Stimulated activated CD8-positive, alpha-beta memory T cell treated with anti-CD3 and anti-CD28 coated beads, Interleukin-12 subunit alpha, Interleukin-12 subunit beta, amount 100 ng/mL, for 24 hours (primary cell): Measurements from ENCODE around the gene SCAMP3.
A peak's percentile ranks its signal among the peaks of the same experiment; 100 is the strongest.

Experiments used
- DNase-seq: peaks from one replicate; pipeline ENCODE4 v3.0.0-alpha.2; 2020; ENCODE audit errors: extremely low read depth

The SCAMP3 gene

DNA sequence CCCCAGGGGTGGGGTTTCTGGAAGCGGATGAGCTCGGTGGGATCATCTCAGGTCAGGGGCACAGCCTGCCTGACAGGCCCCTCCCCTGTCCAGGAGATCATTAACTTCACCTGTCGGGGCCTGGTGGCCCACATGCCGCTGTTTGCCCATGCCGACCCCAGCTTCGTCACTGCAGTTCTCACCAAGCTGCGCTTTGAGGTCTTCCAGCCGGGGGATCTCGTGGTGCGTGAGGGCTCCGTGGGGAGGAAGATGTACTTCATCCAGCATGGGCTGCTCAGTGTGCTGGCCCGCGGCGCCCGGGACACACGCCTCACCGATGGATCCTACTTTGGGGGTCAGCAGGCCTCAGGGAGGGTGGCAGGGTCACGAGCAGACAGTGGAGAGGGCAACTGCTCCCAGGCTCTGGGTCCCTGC, 23.5 kb upstream of the SCAMP3 start:
- no peak for DNase-seq

DNA sequence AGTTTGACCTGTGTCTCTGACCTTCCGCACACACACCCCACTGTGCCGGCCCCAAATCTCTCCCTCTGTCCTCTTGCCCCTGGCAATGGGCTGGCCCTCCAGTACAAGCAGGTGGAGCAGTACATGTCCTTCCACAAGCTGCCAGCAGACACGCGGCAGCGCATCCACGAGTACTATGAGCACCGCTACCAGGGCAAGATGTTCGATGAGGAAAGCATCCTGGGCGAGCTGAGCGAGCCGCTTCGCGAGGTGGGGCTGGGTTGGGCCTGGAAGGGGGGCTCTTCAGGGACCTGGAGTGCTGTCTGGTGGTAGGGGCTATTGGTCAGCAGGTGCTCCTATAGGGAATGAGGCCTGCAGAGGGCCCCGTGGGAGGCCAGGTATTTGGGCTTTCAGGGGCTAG, 22.9 kb upstream of the SCAMP3 start:
- no peak for DNase-seq

DNA sequence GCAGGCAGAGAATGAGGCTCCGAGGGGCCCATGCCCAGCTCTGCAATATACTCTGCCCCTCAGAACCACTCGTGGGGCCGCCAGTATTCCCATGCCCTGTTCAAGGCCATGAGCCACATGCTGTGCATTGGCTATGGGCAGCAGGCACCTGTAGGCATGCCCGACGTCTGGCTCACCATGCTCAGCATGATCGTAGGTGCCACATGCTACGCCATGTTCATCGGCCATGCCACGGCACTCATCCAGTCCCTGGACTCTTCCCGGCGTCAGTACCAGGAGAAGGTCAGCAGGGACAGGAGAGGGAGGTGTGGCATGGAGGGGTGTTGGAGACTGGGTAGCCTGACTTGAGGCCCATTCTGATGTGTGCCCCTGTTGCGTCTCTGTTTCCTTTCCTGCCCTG, 22.3 kb upstream of the SCAMP3 start:
- no peak for DNase-seq

DNA sequence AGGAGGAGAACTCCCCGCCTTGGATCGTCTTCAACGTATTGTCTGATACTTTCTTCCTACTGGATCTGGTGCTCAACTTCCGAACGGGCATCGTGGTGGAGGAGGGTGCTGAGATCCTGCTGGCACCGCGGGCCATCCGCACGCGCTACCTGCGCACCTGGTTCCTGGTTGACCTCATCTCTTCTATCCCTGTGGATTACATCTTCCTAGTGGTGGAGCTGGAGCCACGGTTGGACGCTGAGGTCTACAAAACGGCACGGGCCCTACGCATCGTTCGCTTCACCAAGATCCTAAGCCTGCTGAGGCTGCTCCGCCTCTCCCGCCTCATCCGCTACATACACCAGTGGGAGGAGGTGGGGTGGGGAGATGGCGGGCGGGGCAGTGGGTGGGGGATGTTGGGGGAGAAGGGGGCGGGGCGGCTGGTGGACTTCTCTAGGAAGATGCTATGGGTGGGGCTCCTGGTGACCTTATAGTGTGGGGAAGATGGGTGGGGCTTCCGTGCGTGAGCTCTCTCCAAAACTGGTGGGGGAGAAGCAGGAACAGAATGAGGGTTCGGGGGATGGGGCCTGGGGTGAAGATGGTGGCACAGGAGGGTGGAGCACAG, 20.4 kb upstream of the SCAMP3 start:
- no peak for DNase-seq

DNA sequence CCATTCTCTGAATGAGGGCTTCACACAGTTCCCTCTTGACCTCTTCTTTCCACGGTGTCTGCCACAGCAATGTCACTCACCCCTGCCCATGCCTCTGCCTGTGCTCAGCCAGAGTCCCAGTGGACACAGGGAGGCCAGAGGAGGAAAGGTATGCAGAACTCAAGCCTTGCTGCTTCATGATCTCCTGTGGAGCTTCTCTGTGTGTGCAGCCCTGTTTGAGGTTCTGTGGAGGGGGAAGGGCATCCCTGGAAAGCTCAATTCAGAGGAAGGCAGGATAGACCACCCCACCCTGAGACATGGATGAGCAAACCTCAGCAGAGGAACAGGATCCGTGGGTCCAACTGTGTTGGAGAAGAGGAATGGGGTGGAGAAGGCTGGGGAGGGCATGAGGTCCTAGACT, 17.1 kb upstream of the SCAMP3 start:
- DNase-seq = no peak

DNA sequence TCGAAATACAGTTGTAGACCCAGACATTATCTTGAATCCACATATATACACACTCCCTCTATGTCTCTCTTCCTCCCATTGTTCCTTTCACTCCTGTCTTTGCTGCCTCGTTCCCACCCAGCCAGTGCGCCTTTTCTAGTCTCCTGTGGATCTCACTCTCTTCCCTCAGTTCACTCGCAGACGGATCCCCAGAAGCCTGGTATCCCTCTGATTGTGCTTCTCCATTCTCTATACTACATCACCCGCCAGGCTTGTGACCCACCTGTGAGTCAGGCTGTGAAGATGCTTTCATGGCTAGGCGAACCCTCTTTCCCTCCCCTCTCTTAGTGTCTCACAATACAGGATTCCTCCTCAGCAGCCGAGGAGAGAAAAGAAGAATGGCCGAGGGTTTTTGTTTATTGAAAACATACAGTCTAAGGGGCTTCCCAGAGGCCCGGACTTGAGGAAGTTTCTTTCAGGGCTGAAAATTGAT, 16.6 kb upstream of the SCAMP3 start:
- DNase-seq = no peak

DNA sequence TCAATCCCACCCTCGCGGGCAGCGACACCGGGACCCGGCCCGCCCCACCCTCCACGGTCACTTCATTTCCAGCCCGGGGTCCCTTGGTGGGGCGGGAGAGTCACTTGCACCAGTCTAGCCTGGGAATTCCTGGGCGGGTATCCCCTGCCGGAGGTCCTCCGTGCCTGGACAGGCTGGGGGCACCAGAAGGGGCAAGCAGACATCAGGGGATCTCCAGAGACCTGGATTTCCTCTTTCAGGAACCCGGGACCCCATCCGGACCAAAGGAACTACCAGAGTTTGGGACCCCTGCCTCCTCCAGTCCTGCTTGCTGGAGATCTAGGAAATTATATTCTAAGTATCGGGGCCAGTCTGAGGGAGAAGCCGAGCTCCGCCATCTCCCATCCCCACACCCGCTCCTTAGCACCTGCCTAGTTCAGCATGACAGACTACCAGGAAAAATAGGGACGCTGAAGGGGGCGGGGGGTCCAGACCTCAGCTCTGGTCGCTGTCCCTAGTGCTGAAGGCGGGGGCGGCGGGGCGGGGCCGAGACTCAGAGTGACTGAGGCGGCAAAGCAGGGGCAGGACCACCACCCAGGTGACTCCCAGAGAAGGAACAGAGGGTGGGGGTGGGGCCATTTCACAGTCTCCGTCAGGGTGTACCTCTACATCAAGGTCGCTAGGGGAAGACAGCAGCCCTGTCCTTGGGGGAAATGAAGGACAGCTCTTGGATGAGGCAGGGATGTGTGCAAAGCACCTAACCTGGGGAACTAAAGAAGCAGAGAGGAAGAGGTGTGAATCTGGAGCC, 15.9 kb upstream of the SCAMP3 start:
- DNase-seq = peak; percentile 36

DNA sequence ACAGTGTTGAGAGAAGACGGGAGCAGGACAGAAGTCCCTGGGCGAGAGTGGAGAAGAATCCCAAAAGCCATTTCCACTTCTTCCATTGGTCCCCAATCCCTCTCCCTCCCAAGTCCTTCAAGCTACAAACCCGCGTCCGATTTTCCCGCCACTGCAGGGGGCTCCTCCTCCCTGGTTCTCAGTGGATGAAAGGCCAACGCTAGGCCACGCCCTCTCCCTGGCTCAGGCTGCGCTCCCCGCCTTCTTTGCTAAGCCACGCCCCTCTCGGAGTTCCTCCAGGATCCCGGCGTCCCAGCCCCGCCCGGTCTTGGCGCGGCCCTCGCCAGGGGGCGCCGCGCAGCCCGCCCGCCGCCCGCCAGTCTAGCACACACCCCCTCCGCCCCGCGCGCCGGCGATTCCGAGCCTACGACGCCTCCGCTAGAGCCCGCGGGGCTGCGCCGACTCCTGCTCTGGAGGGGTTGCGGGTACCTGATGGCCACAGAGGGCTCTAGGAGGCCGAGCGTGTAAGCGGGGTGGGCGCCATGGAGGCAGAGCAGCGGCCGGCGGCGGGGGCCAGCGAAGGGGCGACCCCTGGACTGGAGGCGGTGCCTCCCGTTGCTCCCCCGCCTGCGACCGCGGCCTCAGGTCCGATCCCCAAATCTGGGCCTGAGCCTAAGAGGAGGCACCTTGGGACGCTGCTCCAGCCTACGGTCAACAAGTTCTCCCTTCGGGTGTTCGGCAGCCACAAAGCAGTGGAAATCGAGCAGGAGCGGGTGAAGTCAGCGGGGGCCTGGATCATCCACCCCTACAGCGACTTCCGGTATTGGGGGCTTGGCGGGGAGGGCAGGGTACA, 15.1 kb upstream of the SCAMP3 start, which contains the start of gene HCN3:
HCN3 (plus strand) TSS at position 394 of the 832 bp plus-strand sequence; CDS start at position 522, 128 bp downstream.
- peak; percentile 88 for DNase-seq

DNA sequence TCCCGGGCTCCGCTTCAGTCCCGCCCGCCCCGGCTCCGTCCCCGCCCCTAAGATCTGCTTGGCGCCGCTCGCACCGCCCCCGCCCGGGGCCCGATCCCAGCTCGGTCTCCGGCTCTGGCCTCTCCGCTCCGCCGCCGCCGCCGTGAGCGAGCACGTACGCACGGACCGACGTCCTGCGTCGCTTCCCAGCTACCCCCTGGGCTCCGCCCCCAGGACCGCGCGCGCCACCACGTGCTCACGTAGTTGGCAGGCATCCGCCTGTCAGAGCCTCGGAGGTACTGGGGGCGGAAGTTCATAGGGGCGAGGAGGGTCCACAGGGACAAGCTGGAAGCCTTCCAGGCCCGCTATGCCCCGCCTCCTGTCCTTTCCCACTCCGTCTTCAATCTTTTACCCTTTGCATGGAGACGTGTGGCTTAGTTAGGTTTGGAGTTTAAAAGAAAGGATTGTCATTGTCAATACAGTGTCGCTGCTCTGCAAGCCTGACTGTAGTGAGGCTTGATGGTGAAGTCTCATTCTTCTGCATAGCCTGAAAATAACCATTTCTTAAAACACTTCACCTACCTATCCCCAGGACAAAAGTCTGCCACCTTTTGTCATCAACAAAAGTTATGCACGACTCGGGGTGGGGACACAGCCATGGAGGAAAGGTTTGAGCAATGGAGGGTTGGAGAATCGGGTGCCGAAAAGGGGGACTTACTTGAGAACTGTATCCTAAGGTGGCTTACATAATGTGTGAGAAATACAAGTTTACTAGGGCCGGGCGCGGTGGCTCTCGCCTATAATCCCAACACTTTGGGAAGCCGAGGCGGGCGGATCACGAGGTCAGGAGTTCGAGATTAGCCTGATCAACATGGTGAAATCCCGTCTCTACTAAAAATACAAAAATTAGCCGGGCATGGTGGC, 11.4 kb upstream of the SCAMP3 start, which contains the start of gene CLK2:
CLK2 (minus strand) TSS at position 162 of the 903 bp plus-strand sequence. CDS start 2,527 bp downstream, outside the sequence.
- peak; percentile 97 for DNase-seq

DNA sequence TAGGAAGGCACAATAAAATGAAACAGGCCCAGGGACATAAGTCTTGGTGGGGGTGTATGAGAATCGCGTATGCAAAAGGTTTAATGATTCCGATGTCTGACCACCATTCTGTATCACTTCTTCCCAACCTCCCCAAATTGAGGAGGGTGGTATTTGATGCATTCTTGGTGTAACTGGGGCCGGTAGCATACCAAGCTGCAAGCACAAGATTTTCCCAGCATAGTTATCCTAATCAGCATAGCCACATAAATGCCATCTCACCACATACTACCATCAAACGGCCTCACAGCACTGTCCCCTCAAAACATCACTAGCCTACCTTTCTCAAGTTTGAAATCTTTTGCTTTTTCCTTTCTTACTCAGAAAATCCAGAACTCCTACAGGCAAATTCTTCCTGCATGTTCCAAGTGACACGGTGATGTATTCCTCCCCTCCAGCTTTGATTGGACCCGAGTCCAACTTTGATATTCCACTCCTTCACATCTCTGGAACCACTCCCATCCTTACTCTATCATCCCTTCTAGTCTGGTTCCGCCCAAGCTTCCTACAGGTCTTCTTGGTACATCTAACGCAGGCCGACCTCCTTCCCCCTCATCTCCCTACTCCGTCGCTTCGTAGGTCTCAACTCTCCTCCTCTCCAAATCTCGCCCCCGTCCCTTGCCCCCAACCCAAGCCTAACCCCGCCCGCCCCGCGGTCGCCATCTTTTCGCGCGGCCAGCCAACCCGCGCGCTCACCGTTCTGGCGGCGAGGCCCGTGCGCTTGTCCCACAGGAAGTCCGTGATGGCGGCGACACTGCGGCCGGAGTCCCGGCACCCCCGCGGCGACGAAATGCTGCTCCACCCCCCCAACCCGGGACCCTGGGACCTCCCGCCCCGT, 10.5 kb upstream of the SCAMP3 start:
- DNase-seq = no peak

DNA sequence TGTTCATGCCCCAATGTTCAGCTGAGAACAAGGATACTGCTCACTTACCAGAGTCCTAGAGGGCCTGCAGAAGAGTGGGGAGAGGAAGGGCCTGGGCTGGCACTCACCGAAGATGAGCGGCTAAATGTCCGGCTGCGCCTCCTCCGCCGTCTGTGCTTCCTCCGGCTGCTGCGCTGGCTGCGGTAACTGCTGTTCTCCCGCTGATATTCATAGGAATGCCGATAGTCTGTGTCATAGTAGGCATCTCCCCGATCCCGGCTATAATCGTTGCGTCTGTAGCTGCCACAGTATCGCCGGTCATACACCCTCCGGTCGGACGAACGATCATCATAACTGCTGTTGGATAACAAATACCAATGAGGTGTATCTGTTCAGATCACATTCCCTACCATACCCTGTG, 7.2 kb upstream of the SCAMP3 start:
- no peak for DNase-seq

DNA sequence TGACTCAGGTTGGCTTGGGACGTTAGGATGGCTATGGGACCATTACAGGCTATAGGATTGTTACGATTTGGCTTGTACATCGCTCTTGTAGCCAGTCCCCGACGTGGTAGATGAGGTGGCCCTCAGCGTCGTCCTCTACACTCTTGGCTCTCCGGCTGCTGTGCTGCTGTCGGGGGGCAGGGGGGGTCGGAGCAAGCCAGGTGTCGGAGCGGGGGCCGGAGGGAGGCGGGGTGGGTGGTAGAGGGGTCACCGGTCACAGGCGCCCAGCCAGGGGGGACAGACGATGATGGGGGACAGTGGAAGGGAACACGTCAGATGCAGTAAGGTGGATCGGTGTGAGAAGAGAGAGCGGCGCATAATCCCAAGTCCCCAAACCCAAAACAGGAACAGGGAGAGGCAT, 6.5 kb upstream of the SCAMP3 start:
- DNase-seq = no peak

DNA sequence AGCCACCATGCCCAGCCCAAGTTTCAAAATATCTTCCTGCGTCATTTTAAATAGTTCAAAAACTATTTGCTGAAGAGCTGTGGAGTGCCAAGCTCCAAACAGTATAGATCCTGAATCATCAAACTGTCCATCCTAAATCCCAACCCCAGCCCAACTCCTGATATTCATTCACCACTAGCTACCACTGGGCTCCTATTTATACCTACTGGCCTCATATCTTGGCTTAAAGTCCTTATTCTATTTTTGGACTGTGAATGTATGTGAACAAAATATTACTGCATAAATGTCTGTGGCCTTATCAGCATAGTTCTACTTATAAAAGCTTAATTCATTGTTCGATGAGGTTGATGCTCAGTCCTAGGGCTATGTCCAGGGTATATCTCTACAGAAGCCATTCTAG, 5.2 kb upstream of the SCAMP3 start:
- no peak for DNase-seq

DNA sequence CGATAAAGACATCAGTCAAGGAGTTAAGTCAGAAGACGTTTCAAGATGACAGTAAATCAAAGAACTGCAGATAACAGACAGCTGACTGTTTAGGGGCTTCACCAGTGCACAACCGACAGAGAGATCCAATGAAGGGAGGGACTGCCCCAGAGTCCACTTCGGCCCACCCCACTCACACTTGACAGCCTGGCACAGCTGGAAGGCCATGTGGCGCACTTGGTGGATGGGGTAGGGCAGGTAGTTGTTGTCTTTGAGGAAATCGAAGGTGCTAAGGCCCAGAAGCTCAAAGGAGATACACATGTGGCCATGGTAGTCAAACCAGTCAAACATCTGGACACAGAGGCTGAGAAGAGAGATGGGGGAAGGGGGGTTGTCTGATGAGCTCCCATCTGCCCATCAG, 4.4 kb upstream of the SCAMP3 start:
- DNase-seq = no peak

DNA sequence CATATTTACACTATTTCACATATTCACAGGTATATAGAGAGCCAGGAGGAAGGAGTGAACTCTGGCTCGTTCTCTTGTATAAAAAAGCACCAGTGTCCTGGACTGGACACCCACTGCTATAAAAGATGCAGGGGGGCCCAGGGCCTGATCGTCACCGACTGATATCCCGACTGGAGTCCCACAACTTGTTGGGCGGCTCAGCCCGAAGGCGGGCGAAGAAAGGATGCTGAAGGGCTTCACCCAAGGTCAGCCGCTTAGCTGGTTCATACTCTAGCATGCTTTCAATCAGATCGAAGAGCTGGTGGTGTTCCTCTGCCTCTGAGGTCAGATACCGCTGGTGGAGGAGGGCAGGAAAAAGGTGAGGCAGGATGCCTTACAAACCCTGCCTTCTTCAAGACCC, 907 bp upstream of the SCAMP3 start:
- no peak for DNase-seq

DNA sequence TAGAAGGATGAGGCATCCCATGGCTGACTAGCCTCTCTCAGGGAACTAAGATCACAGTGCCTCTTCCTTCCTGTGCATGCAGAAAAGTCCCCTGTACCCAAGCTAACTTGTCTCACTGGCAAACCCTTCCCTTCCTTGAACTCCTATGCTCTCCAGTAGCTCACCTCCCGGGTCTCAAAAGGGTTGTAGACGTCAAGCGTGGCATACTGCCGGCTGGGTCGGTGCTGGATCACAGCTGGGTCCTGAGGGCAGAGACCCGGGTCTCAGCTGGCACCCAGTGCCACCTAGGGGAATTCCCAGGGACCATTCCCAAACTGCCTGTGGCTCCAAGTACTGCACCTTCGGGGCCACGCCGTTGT, 688 bp downstream of the SCAMP3 start:
- no peak for DNase-seq

DNA sequence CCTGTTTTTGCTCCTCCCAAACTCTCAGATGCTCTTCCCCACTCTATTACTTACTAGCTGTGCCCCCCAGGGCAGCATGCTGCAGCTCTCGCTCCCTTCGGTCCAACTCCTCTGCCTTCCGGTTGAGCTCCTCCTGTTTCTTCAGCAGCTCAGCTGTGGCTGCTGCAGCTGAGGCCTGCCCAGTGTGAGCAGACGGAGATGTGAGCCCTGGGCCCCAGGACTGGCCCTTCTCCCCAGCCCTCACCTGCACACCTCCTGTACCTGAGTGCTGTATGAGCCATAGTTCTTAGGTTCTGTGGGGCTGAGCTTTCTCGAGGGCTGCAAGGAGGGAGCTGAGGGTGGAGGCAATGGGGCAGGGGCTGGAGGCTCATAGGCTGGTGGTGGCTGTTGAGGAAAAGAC, 1.9 kb downstream of the SCAMP3 start:
- DNase-seq = no peak

DNA sequence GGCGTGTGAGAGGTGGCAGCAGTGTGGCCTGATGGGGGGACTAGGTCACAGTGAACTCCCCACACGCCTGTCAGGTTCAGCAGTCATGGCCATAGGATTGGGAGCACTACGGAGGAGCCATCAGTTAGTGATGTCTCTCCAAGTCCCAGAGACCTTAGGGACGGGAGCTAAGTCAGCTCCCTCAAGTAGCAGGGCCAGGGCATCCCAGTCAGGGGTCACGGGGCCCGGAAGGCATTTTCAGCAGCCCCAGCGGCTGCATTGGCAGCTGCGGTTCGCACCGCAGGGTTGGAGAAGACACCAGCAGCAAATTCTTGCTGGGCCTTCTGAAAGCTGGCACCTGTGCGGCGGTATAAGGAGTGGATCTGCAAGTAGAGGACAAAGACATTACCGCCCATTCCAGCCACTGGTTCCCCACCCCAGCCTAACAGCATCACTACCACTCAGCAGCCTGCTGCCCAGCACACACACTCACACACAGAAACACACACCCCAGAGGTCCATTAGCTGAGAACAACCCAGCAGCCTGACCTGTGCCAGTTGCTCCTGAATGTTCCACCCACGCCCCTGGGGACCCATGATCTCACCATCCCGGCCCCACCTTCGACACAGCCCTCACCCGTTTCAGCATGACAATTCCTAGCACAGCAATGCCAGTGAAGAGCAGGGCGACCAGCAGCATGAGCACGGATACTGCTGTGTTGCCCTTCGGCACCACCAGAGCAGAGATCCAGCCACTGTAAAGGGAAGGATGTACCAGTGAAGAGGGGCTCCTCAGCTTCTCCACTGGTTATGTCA, 5.9 kb downstream of the SCAMP3 start:
- DNase-seq = no peak

DNA sequence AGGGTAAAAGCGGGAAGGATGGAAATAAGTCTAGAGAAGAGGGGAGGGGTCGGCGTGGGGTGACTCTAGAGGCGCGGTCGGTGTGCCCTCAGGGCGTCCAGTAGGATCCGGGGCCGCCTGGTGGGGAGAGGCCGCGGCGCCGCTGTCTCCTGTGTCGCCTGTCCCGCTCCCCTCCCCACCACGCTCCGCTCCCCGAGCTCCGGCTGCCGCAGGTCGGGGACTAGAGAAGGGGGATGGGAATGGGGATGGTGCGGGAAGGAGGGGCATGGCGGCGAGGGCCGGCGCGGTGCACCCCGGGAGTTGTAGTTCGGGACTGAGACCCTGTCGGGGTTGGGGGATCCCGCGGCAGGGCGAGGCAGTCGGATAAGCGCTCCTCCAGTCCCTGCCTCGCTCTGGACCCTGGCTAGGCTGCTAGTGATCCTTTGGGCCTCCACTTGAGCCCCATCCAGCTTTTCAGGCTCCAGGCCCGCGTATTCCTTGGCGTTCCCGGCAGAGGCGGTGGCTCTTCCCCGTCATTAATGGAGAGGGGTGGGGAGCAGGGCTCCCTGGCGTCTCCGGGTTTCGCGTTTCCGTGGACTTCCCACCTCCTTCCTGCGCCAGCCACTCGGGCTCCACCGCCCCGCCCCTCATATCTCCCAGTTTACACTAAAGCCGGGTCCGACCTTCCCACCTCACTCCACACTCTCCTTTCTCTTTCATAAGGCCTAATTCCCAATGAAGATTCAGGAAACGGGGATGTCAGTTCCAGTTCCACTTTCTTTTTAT, 6.7 kb downstream of the SCAMP3 start, which contains the start of gene ENTREP3:
ENTREP3 (minus strand) TSS at position 241 of the 765 bp plus-strand sequence. CDS start 606 bp downstream, outside the sequence.
- DNase-seq = peak; percentile 49
